ENCODE results near the gene SOX6.

The SOX6 gene

DNA sequence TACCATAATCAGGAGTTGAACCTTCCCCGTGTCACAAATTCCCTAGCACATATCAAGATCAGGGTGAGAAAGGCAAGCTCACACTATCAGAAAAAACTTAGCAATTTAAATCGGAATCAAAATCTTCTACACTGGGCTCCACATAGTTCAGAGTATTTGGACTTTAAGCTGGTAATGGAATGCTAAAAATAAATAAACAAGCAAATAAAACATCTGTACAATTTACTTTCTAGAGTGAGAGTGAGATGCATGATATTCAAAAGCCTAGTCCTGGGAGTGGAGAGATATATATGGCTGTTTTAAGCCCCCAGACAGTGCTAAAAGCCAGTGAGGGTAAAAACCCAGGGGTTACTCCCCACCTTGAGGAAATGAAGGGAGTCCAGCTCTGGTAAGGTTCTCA is 380.6 kb downstream of the SOX6 start:
- TF ChIP-seq FOXP2 (optimal IDR thresholded peaks at IDR 0.05; ENCODE audit: borderline replicate concordance, extremely low read depth, extremely low read length, insufficient read depth) (no peak), POLR2AphosphoS5 (IDR thresholded peaks at IDR 0.05; ENCODE audit: low read depth, low read length) (no peak), SIN3A (IDR thresholded peaks at IDR 0.05; ENCODE audit: borderline replicate concordance, insufficient read depth, low read length) (no peak), TAF1 (IDR thresholded peaks at IDR 0.05; ENCODE audit: borderline replicate concordance, insufficient read depth, low read length) (no peak)
- TF ChIP-seq, protein P1, sequence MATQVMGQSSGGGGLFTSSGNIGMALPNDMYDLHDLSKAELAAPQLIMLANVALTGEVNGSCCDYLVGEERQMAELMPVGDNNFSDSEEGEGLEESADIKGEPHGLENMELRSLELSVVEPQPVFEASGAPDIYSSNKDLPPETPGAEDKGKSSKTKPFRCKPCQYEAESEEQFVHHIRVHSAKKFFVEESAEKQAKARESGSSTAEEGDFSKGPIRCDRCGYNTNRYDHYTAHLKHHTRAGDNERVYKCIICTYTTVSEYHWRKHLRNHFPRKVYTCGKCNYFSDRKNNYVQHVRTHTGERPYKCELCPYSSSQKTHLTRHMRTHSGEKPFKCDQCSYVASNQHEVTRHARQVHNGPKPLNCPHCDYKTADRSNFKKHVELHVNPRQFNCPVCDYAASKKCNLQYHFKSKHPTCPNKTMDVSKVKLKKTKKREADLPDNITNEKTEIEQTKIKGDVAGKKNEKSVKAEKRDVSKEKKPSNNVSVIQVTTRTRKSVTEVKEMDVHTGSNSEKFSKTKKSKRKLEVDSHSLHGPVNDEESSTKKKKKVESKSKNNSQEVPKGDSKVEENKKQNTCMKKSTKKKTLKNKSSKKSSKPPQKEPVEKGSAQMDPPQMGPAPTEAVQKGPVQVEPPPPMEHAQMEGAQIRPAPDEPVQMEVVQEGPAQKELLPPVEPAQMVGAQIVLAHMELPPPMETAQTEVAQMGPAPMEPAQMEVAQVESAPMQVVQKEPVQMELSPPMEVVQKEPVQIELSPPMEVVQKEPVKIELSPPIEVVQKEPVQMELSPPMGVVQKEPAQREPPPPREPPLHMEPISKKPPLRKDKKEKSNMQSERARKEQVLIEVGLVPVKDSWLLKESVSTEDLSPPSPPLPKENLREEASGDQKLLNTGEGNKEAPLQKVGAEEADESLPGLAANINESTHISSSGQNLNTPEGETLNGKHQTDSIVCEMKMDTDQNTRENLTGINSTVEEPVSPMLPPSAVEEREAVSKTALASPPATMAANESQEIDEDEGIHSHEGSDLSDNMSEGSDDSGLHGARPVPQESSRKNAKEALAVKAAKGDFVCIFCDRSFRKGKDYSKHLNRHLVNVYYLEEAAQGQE (IDR thresholded peaks at IDR 0.05; ENCODE audit: insufficient read depth in 1 of 2, low read depth in 2 of 2, low read length in 2 of 2): no peak

DNA sequence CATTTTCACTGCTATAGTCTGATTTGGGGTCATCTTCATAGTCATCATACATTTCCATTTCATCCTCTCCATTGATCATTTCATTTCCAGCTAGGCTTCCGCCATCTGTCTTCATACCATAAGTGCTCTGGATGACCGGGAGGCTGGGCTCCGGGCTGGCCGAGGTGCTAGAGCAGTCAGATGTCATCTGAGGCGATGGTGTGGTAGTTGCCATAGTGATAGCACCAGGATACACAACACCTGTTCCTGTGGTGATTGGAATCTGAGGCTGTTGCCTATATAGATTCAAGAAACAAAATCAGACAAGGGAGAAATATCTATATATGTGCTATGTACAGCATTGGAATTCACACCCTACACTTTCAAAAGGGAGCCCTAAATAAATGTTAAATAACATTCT is 383.5 kb downstream of the SOX6 start:
- TF ChIP-seq SIN3A (IDR thresholded peaks at IDR 0.05; ENCODE audit: borderline replicate concordance, insufficient read depth, low read length): no peak
- no peak for TF ChIP-seq POLR2AphosphoS5 (IDR thresholded peaks at IDR 0.05; ENCODE audit: low read depth, low read length)
- TF ChIP-seq FOXP2 (optimal IDR thresholded peaks at IDR 0.05; ENCODE audit: borderline replicate concordance, extremely low read depth, extremely low read length, insufficient read depth): no peak
- TF ChIP-seq, protein P1 (IDR thresholded peaks at IDR 0.05; ENCODE audit: insufficient read depth in 1 of 2, low read depth in 2 of 2, low read length in 2 of 2): no peak
- no peak for TF ChIP-seq TAF1 (IDR thresholded peaks at IDR 0.05; ENCODE audit: borderline replicate concordance, insufficient read depth, low read length)

DNA sequence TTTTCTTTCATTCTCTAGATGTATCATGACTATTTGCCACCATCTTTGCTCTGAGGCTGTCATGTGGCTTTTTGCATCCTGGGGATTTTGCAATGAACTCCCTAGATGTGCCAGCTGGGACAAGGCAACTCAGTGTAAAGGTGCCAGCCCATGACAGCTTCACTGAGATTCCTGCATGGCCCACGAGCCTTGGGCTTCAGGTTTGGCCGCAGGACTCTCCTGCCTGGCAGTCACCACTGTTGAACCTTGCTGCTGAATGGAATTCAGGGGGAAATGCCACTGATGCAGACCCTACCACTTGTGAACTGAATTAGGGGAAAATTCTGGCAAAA is 385.2 kb downstream of the SOX6 start:
- TF ChIP-seq TAF1 (IDR thresholded peaks at IDR 0.05; ENCODE audit: borderline replicate concordance, insufficient read depth, low read length) (no peak), FOXP2 (optimal IDR thresholded peaks at IDR 0.05; ENCODE audit: borderline replicate concordance, extremely low read depth, extremely low read length, insufficient read depth) (no peak), SIN3A (IDR thresholded peaks at IDR 0.05; ENCODE audit: borderline replicate concordance, insufficient read depth, low read length) (no peak), POLR2AphosphoS5 (IDR thresholded peaks at IDR 0.05; ENCODE audit: low read depth, low read length) (no peak)
- TF ChIP-seq, protein P1 (IDR thresholded peaks at IDR 0.05; ENCODE audit: insufficient read depth in 1 of 2, low read depth in 2 of 2, low read length in 2 of 2): no peak

DNA sequence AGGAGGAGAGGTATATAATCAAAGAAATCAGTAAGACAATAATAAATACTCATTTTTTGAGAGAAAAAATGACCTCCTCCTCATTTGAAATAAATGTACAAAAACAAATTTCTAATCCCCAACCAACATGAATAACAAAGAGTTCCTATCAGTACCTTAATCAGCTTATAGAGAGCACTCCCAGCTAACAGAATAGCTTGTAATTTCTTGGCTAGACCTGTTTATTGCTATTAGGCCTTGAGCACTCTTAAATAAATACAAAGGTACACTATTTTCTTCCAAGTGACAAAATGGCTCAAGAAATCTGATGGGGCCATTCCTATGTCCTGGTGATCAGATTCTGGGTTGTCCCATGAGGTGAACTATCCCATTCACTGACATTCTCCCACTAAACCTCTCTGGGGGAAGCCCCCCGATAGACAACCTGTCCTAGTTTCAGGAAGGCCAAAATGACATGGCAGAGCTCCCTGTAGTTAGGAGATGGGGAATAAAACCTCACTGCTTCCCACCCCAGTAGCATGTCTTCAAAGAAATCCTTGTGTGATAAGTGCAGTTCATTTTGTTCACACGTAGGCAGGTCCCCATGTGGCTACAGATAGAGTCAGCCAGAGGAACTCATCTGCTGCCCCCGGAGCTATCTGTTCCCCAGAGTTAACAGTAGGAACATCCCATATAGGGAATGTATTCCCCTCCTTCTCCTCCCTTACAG is 385.7 kb downstream of the SOX6 start:
- TF ChIP-seq, protein P1 (IDR thresholded peaks at IDR 0.05; ENCODE audit: insufficient read depth in 1 of 2, low read depth in 2 of 2, low read length in 2 of 2): no peak
- TF ChIP-seq TAF1 (IDR thresholded peaks at IDR 0.05; ENCODE audit: borderline replicate concordance, insufficient read depth, low read length) (no peak), FOXP2 (optimal IDR thresholded peaks at IDR 0.05; ENCODE audit: borderline replicate concordance, extremely low read depth, extremely low read length, insufficient read depth) (no peak), POLR2AphosphoS5 (IDR thresholded peaks at IDR 0.05; ENCODE audit: low read depth, low read length) (no peak), SIN3A (IDR thresholded peaks at IDR 0.05; ENCODE audit: borderline replicate concordance, insufficient read depth, low read length) (no peak)
